PC-3 (cell line): ENCODE data around the gene PIAS1. TPM values are rescaled to one million over a fixed set of nuclear protein-coding genes. Genes with fewer than 3 reads are reported as not detected.

Experiments used
- ATAC-seq: fragments of 200-7000 bp; cut with Tn5 transposase; 2 replicates; pipeline ENCODE4 v1.9.1; 2020; ENCODE audit warnings: mild to moderate bottlenecking, moderate library complexity
- BruUV-seq: library from RNA; stranded (reverse); fragments of 400-500 nt; replicated peaks from 2 replicates; lab custom pipeline; 2021; lab: Mats Ljungman, UMichigan
- CTCF ChIA-PET: fragments of 300-600 bp; sonication (Branson Sonifier 250); formaldehyde crosslinking; loops from one replicate; lab custom pipeline; 2022; ENCODE audit warnings: antibody characterized with exemption; lab: Charles Lee
- POLR2A ChIA-PET: fragments of 300-600 bp; sonication (Branson Sonifier 250); formaldehyde crosslinking; loops from one replicate; lab custom pipeline; 2022; ENCODE audit warnings: antibody characterized with exemption; ENCODE audit not compliant: unreplicated experiment; lab: Charles Lee
- DNase-seq: peaks from one replicate; pipeline ENCODE4 v3.0.0-alpha.2; 2015
- H2AFZ ChIP-seq: fragments of 300-600 bp; sonication (generic); 2 replicates; pipeline ENCODE4 v1.6.0; 2016; ENCODE audit warnings: antibody characterized with exemption, low read length
- H3F3A ChIP-seq: fragments of 300-600 bp; sonication (generic); one replicate; pipeline ENCODE4 v1.6.0; 2017; ENCODE audit warnings: antibody characterized with exemption, low read length, control low read depth, mild to moderate bottlenecking; ENCODE audit not compliant: unreplicated experiment
- H3K27ac ChIP-seq: fragments of 300-600 bp; sonication (generic); 2 replicates; pipeline ENCODE4 v1.5.1; 2016; ENCODE audit warnings: mild to moderate bottlenecking, low read length
- H3K27me3 ChIP-seq: fragments of 300-600 bp; sonication (generic); 2 replicates; pipeline ENCODE4 v1.6.1; 2016; ENCODE audit warnings: low read length, mixed read lengths
- H3K36me3 ChIP-seq: fragments of 300-600 bp; sonication (generic); 2 replicates; pipeline ENCODE4 v1.6.1; 2016; ENCODE audit warnings: low read depth, mixed run types, low read length, mixed read lengths
- H3K4me1 ChIP-seq: fragments of 300-600 bp; sonication (generic); 2 replicates; pipeline ENCODE4 v1.5.1; 2016; ENCODE audit warnings: low read length; ENCODE audit not compliant: insufficient read depth
- H3K4me2 ChIP-seq: fragments of 300-600 bp; sonication (generic); 2 replicates; pipeline ENCODE4 v1.6.0; 2016; ENCODE audit warnings: low read length
- H3K4me3 ChIP-seq: fragments of 300-600 bp; sonication (generic); 2 replicates; pipeline ENCODE4 v1.5.1; 2016; ENCODE audit warnings: mild to moderate bottlenecking, low read length, mixed read lengths
- H3K79me2 ChIP-seq: fragments of 300-600 bp; sonication (generic); 2 replicates; pipeline ENCODE4 v1.6.1; 2017; ENCODE audit warnings: low read length, mixed read lengths
- H3K9ac ChIP-seq: fragments of 300-600 bp; sonication (generic); 2 replicates; pipeline ENCODE4 v1.6.0; 2016; ENCODE audit warnings: mild to moderate bottlenecking, low read length
- H3K9me2 ChIP-seq: fragments of 300-600 bp; sonication (generic); replicated peaks from 2 replicates; pipeline ENCODE4 v1.6.1; 2016; ENCODE audit warnings: mixed run types, low read length, mixed read lengths
- H3K9me3 ChIP-seq: fragments of 300-600 bp; sonication (generic); 2 replicates; pipeline ENCODE4 v1.6.1; 2016; ENCODE audit warnings: low read length, mixed read lengths
- H4K20me1 ChIP-seq: fragments of 300-600 bp; sonication (generic); 2 replicates; pipeline ENCODE4 v1.6.1; 2016; ENCODE audit warnings: low read length, mixed read lengths
- CTCF ChIP-seq: fragments of 300-600 bp; sonication (generic); conservative IDR thresholded peaks from 2 replicates; pipeline ENCODE4 v1.5.1; 2017; ENCODE audit warnings: antibody characterized with exemption, low read depth, mild to moderate bottlenecking, low read length
- EZH2 ChIP-seq: fragments of 300-600 bp; sonication (generic); IDR thresholded peaks from one replicate; pipeline ENCODE4 v1.6.1; 2017; ENCODE audit warnings: antibody characterized with exemption, mild to moderate bottlenecking, low read length; ENCODE audit not compliant: unreplicated experiment
- EZH2phosphoT487 ChIP-seq: fragments of 300-600 bp; sonication (generic); IDR thresholded peaks from 2 replicates; pipeline ENCODE4 v1.6.1; 2018; ENCODE audit warnings: mild to moderate bottlenecking, antibody characterized with exemption, low read length, borderline replicate concordance
- intact Hi-C: fragments of 100-400 bp; cut with micrococcal nuclease; formaldehyde crosslinking; loops from 2 replicates; pipeline ENCODE4 v1.9.0; 2023
- total RNA-seq: library from RNA; depleted of rRNA; stranded (reverse); fragments of >200 nt; gene quantifications from 2 replicates; pipeline ENCODE4 v1.2.3, GENCODE V29; 2014

Gene PIAS1
- total RNA-seq, 1 experiment from 2014 or later = 21.9 TPM

GRCh38 chr15:68145706-68146105 lies 91.6 kb downstream of the PIAS1 start:
- Histone ChIP-seq H4K20me1 (no peaks in the 10 kb centered on the region), H3K79me2 (peaks cover 14% of the 10 kb centered on the region), H3K4me3 (no peak overlapping the region), H3K27me3 (no peaks in the 10 kb centered on the region), H2AFZ (no peak overlapping the region), H3K27ac (no peak overlapping the region), H3K9me3 (no peaks in the 10 kb centered on the region), H3K9me2 (no peaks in the 10 kb centered on the region), H3K36me3 (peaks cover 7% of the 10 kb centered on the region; the same call in 1 of the 2 replicates), H3K9ac (no peak overlapping the region), H3K4me1 (peaks cover 10% of the 10 kb centered on the region), H3K4me2 (no peak overlapping the region), H3F3A (no peaks in the 10 kb centered on the region)
- ChIA-PET POLR2A (interaction anchor here (0.6 kb wide), 1 partner anchor 150 kb away, joined by 7 read pairs; no protein-coding TSS in a partner anchor), CTCF (interaction anchor here (1.1 kb wide), 1 partner anchor 10 kb away, joined by 3 read pairs; no protein-coding TSS in a partner anchor)
- ATAC-seq (no peak), DNase-seq (no peak)
- intact Hi-C loops = no loop called here
- BruUV-seq = no TSS peak
- TF ChIP-seq EZH2phosphoT487 = no peak
- no peak for TF ChIP-seq CTCF
- no peak for TF ChIP-seq EZH2

- BruUV-seq = no TSS peak
- no peaks in the 10 kb centered on the region for H3K27me3 ChIP-seq
- H4K20me1 ChIP-seq = no peaks in the 10 kb centered on the region
- no peak overlapping the region for H3K4me3 ChIP-seq
- H3K9ac ChIP-seq = no peak overlapping the region
- H3K79me2 ChIP-seq = no peaks in the 10 kb centered on the region
- intact Hi-C loops = no loop called here
- TF ChIP-seq EZH2 = no peak
- TF ChIP-seq CTCF = no peak
- TF ChIP-seq EZH2phosphoT487 = no peak
- ChIA-PET CTCF (no interaction called here), POLR2A (no interaction called here)
- no peaks in the 10 kb centered on the region for H3F3A ChIP-seq
- DNase-seq (no peak), ATAC-seq (no peak)
- H3K9me2 ChIP-seq = no peaks in the 10 kb centered on the region
- no peak overlapping the region for H3K4me2 ChIP-seq
- H3K4me1 ChIP-seq = peaks cover 10% of the 10 kb centered on the region
- no peak overlapping the region for H2AFZ ChIP-seq
- H3K27ac ChIP-seq = no peak overlapping the region
- no peaks in the 10 kb centered on the region for H3K9me3 ChIP-seq
- H3K36me3 ChIP-seq = peaks cover 7% of the 10 kb centered on the region; the same call in 1 of the 2 replicates
Observed at GRCh38 chr15:68148039-68148438, 93.9 kb downstream of the PIAS1 start.

- Histone ChIP-seq H3K4me1 (peaks cover 10% of the 10 kb centered on the region), H3K27me3 (no peaks in the 10 kb centered on the region), H3F3A (no peaks in the 10 kb centered on the region), H3K79me2 (no peaks in the 10 kb centered on the region), H3K9ac (no peak overlapping the region), H3K4me3 (no peak overlapping the region), H3K9me3 (no peaks in the 10 kb centered on the region), H3K4me2 (no peak overlapping the region), H3K27ac (no peak overlapping the region), H2AFZ (no peak overlapping the region), H3K36me3 (peaks cover 7% of the 10 kb centered on the region; the same call in 1 of the 2 replicates), H3K9me2 (no peaks in the 10 kb centered on the region), H4K20me1 (no peaks in the 10 kb centered on the region)
- BruUV-seq = no TSS peak
- intact Hi-C loops = no loop called here
- no peak for TF ChIP-seq EZH2phosphoT487
- TF ChIP-seq EZH2 = no peak
- TF ChIP-seq CTCF = no peak
- ChIA-PET POLR2A (no interaction called here), CTCF (no interaction called here)
- ATAC-seq = peak; percentile 48; the same call in 1 of the 2 replicates
- DNase-seq = peak; percentile 55
Observed at GRCh38 chr15:68149059-68149458, 94.9 kb downstream of the PIAS1 start.
